ENCODE results near the gene ZBTB8OS.
"Not testable (repeated sequence)": the region's sequence is repeated elsewhere in the genome, so short reads cannot be mapped to it uniquely, and the experiment has no call there.

ZBTB8OS gene

GRCh38 chr1:32680642-32681041 lies 30.3 kb upstream of the ZBTB8OS start:
- Histone ChIP-seq H3K4me2 (ENCODE audit: low read length) (no peak overlapping the region), H4K20me1 (ENCODE audit: control insufficient read depth, insufficient read depth, low read depth, low read length) (peaks cover 4% of the 10 kb centered on the region; the same call in 1 of the 2 replicates), H3K36me3 (ENCODE audit: control insufficient read depth, low read length) (peaks cover 93% of the 10 kb centered on the region), H3F3A (ENCODE audit: control insufficient read depth, insufficient read depth) (peaks cover 28% of the 10 kb centered on the region), H3K4me3 (ENCODE audit: low read length) (no peak overlapping the region), H3K79me2 (ENCODE audit: control insufficient read depth, low read length) (no peaks in the 10 kb centered on the region), H3K9me3 (ENCODE audit: control insufficient read depth, insufficient read depth, low read length) (no peaks in the 10 kb centered on the region), H3K27me3 (ENCODE audit: control insufficient read depth, low read length) (no peaks in the 10 kb centered on the region), H3K9me2 (replicated peaks; ENCODE audit: control insufficient read depth, low read length) (no peaks in the 10 kb centered on the region), H3K4me1 (ENCODE audit: control insufficient read depth, low read length) (no peaks in the 10 kb centered on the region), H3K27ac (ENCODE audit: low read depth, low read length) (no peak overlapping the region)
- TF ChIP-seq EZH2phosphoT487 (IDR thresholded peaks at IDR 0.05; ENCODE audit: borderline replicate concordance, low read length) (no peak), CTCF (IDR thresholded peaks at IDR 0.05; ENCODE audit: low read depth, low read length, poor library complexity, severe bottlenecking) (no peak)

GRCh38 chr1:32679993-32680392 lies 29.6 kb upstream of the ZBTB8OS start:
- H3K4me1 ChIP-seq (ENCODE audit: control insufficient read depth, low read length); H3K4me3 ChIP-seq (ENCODE audit: low read length); H3K79me2 ChIP-seq (ENCODE audit: control insufficient read depth, low read length); H3K4me2 ChIP-seq (ENCODE audit: low read length); H3K27me3 ChIP-seq (ENCODE audit: control insufficient read depth, low read length); H3K9me3 ChIP-seq (ENCODE audit: control insufficient read depth, insufficient read depth, low read length); H3K27ac ChIP-seq (ENCODE audit: low read depth, low read length); H4K20me1 ChIP-seq (ENCODE audit: control insufficient read depth, insufficient read depth, low read depth, low read length); H3K9me2 ChIP-seq (replicated peaks; ENCODE audit: control insufficient read depth, low read length): not testable (repeated sequence)
- peaks cover 21% of the 10 kb centered on the region for H3F3A ChIP-seq (ENCODE audit: control insufficient read depth, insufficient read depth)
- peaks cover 92% of the 10 kb centered on the region for H3K36me3 ChIP-seq (ENCODE audit: control insufficient read depth, low read length)

- Histone ChIP-seq H3K9me2 (replicated peaks; ENCODE audit: control insufficient read depth, low read length) (no peaks in the 10 kb centered on the region), H3K4me3 (ENCODE audit: low read length) (no peak overlapping the region), H4K20me1 (ENCODE audit: control insufficient read depth, insufficient read depth, low read depth, low read length) (peaks cover 3% of the 10 kb centered on the region; the same call in 1 of the 2 replicates), H3K36me3 (ENCODE audit: control insufficient read depth, low read length) (peaks cover 91% of the 10 kb centered on the region), H3K4me2 (ENCODE audit: low read length) (no peak overlapping the region), H3F3A (ENCODE audit: control insufficient read depth, insufficient read depth) (peaks cover 13% of the 10 kb centered on the region), H3K4me1 (ENCODE audit: control insufficient read depth, low read length) (no peaks in the 10 kb centered on the region), H3K27me3 (ENCODE audit: control insufficient read depth, low read length) (no peaks in the 10 kb centered on the region), H3K79me2 (ENCODE audit: control insufficient read depth, low read length) (peaks cover 4% of the 10 kb centered on the region; the same call in 1 of the 2 replicates), H3K9me3 (ENCODE audit: control insufficient read depth, insufficient read depth, low read length) (no peaks in the 10 kb centered on the region), H3K27ac (ENCODE audit: low read depth, low read length) (no peak overlapping the region)
- TF ChIP-seq CTCF (IDR thresholded peaks at IDR 0.05; ENCODE audit: low read depth, low read length, poor library complexity, severe bottlenecking) (no peak), EZH2phosphoT487 (IDR thresholded peaks at IDR 0.05; ENCODE audit: borderline replicate concordance, low read length) (no peak)
Observed at GRCh38 chr1:32676945-32677344, 26.6 kb upstream of the ZBTB8OS start.

- H3K4me3 ChIP-seq (ENCODE audit: low read length); H3K4me1 ChIP-seq (ENCODE audit: control insufficient read depth, low read length); H3F3A ChIP-seq (ENCODE audit: control insufficient read depth, insufficient read depth); H3K27me3 ChIP-seq (ENCODE audit: control insufficient read depth, low read length); H3K27ac ChIP-seq (ENCODE audit: low read depth, low read length); H4K20me1 ChIP-seq (ENCODE audit: control insufficient read depth, insufficient read depth, low read depth, low read length); H3K9me2 ChIP-seq (replicated peaks; ENCODE audit: control insufficient read depth, low read length); H3K4me2 ChIP-seq (ENCODE audit: low read length); H3K9me3 ChIP-seq (ENCODE audit: control insufficient read depth, insufficient read depth, low read length): not testable (repeated sequence)
- H3K36me3 ChIP-seq (ENCODE audit: control insufficient read depth, low read length), result peaks cover 96% of the 10 kb centered on the region
- H3K79me2 ChIP-seq (ENCODE audit: control insufficient read depth, low read length), result peaks cover 59% of the 10 kb centered on the region
Observed at GRCh38 chr1:32668716-32669115, 18.4 kb upstream of the ZBTB8OS start.

All from DOHH2 (cell line).